NOMO-1 (cell line): ENCODE measurements around the gene TM2D3.
A peak's percentile ranks its signal among the peaks of the same experiment; 100 is the strongest.

Experiments
- DNase-seq, 2 experiments: peaks; one replicate each; lab custom pipeline; 2025; ENCODE audit not compliant: unreplicated experiment in 2 of 2; lab: John Stamatoyannopoulos, UW

The TM2D3 gene

DNA sequence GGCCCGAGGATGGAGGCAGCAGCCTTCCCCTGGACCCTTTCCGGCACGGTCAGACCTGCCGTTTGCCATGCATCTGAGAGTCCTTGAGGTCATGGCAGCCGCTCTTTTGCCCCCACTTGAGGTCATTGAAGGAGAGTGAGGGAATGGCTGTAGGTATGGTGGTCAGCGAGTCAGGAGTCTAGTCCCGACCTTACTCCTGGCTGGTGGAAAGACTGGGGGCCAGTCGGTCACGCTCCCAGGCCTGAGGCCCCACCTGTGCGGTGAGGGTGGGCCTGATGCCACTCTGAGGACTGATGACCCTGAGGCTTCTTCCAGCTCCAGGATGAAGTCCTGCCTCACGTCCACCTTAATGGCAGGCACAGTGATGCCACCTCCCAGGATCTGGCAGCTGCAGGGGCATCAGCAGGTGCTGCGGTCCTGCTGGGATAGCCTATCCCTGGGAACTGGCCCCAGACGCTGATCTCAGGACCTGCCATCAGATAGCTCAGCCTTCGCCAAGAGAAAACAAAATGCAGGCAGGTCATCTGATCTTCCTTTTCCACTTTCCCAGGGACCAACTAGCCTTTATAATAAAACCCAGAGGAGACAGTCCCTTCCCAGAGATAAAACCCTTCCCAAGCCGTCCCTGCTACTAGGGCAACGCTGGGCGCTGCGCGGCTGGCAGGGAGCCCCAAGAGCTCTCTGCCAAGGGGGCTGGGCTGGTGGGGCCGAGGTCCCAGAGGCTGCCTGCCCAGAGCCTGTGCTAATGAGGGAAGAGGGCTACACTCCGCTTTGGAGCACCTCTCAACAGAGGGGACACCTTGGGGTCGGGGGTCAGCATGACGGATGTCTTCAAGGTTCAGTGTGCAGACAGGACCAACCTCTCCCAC is 42.2 kb downstream of the TM2D3 start:
- no peak for DNase-seq

DNA sequence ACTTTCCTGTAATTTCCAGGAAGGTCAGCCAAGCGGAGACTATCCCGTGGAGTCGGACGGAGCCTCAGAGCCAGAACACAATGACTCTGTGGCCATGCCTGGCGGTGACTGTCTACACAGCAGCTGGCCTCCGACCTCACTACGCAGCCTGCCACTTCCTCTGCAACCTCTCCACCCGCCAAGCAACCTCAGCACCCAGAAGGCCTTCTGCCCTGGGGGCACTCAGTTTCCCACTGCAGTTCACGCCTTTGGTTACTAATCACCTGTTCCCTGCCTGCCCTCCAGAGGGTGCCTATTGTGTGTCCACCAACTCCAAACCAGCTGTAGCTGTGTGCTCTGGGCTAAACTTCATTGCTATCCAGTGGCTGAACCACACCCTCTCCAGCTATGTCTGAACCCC is 44.0 kb downstream of the TM2D3 start:
- no peak for DNase-seq

DNA sequence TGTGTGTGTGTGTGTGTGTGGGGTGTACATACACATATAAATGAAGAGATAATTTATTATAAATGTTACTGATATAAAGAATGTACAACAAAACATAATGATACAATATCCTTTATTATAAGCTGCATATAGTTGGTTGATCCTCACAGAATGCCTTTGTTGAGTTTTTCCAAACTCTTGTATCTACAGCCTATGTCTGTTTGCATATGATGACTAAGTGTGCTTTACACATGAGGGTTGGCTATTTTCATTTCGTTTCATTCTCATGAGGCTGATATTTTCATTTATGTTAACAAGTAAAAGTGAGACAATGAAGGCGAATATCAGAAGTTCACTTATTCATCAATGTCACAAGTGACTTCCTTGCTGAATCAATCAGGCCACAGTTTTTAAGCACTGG is 45.1 kb downstream of the TM2D3 start:
- DNase-seq: no peak

DNA sequence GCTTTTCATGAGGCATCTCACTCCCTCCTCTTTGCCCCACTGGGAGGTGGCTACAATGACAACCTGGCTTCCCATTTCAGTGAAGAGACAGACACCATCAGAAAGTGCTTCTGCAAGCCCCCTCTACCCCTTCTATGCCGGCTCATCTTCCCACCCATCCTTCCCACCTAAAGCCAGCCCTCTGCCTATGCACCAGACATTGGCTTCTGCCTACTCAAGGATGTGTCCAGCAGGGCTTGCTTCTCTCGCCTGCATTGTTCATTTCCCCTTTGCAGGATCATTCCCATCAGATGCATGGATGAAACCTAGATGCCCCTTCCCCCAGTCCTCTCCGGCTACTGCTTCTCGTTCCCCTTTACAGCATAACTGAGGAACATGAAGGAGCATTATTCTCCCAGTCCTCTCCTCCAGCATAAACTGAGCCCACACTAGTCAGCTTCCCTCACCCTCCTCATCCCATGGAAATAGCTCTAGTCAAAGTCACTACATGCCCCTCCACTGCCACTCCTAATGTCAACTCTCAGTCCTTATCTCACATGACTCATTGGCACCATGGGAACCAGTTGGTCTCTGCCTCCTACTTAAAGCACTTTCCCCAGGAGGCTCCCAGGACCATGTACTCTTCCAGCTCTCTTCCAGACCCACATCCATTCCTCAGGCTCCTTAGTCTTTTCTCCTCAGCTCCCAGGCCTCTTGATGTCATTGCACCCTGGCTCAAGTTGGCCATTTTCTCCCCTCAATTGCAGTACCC is 47.9 kb downstream of the TM2D3 start:
- no peak for DNase-seq

DNA sequence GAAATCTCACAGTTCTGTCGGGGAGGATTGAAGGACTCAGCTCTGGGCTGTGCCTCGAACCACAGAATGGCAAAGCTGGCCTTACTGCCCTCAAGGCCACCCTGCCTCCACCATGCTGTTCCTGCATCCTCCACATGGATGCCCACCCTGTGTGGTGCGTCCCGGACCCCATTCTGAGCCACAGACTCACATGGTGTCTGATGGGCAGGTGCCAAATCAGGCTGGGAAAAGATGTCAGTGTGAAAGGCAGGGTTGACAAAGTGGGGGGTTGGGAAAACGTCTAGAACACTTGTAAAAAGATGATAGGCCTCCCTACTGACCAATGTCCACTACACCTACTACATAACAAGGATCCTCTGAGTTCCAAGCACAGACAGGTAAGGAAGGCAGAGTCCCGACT is 49.4 kb downstream of the TM2D3 start:
- DNase-seq: no peak

DNA sequence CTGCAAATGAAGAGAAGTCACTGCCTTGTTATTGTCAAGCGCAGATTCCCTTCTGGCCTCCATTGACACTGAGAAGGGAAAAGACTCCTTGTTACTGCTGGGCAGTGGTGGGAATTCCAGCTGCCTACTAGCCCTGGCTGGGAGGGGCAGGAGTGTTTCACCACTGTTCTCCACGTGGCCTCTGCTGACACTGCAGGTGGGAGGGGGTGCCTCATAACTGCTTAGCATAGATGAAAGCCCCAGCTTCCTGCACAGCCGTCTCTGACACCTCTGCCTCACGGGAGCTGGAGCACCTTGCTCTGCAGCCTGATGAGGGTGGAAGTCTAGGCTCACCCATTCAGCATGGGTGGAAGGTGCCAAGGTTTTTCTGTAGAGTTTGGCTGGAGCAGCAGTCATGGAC is 52.1 kb downstream of the TM2D3 start:
- no peak for DNase-seq

DNA sequence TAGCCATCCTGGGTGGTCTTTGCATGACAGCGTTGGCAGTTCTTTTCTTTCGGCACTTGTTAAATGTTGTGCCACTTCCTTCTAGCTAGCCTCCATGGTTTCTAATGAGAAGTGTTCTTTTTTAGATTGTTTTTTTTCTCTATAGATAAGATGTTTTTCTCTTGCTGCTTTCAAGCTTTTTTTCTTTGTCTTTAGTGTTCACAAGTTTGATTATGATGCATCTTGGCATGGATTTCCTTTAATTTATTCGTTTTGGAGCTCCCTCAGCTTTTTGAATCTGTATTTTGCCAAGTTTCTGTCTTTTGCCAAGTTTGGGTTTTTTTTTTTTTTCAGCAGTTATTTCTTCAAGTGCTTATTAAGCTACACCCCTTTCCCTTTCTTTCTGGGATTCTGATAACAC is 53.1 kb downstream of the TM2D3 start:
- peak in 1 of 2 experiments; percentile 10 for DNase-seq

DNA sequence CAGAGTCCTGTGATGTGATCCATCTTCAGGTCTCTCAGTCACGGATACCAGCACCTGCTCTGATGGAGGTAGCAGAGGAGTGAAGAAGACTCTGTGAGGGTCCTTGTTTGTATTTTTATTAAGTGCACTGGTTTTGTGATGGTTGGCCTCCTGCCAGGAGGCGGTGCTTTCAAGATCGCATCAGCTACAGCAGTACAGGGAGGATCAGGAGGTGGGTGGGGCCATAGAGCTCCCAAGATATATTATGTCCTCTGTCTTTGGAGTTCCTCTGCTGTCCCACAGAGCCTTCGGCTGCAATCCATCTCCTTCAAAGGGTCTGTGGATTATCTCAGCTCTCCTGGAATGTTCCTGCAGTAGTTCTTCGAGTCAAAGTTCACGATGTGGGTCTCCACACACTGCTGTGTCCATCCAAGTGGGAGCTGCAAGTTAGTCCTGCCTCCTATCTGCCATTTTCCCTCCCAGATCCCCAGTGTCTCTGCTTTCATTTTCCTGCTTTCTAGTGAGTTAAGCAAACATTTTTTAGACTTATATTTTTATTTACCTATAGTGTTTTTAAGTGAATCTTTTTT is 54.7 kb downstream of the TM2D3 start:
- no peak for DNase-seq

DNA sequence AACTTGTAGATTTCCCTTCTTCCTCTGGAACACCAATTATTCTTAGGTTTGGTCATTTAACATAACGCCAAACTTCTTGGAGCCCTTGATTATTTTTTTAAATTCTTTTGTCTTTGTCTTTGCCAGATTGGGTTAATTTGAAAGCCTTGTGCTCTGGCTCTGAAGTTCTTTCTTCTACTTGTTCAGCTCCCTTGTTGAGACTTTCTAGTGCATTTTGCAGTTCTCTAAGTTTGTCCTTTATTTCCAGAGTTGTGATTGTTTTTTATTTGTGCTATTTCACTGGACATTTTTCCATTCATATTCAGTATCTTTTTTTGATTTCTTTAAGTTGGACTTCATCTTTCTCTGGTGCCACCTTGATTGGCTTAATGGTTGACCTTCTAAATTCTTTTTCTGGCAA is 55.5 kb downstream of the TM2D3 start:
- DNase-seq: no peak
